Mesothelial cell of epicardium (in vitro differentiated cells): Measurements from ENCODE around the gene B4GAT1. TPM values are rescaled to one million over a fixed set of nuclear protein-coding genes. Genes with fewer than 3 reads are reported as not detected.
"Not testable (repeated sequence)": the region's sequence is repeated elsewhere in the genome, so short reads cannot be mapped to it uniquely, and the experiment has no call there.

Experiments
- DNase-seq, 2 experiments: peaks; one replicate each; pipeline ENCODE4 v3.0.0; 2021; ENCODE audit warnings: low spot score in 2 of 2; ENCODE audit not compliant: unreplicated experiment in 2 of 2
- H3K27ac Mint-ChIP-seq: 2 replicates; pipeline ENCODE4 v1.8.0; 2021; ENCODE audit warnings: mixed read lengths
- H3K27me3 Mint-ChIP-seq: 2 replicates; pipeline ENCODE4 v1.8.0; 2021; ENCODE audit warnings: low read depth, mixed read lengths
- H3K36me3 Mint-ChIP-seq: 2 replicates; pipeline ENCODE4 v1.8.0; 2021; ENCODE audit warnings: mixed read lengths
- H3K4me1 Mint-ChIP-seq: 2 replicates; pipeline ENCODE4 v1.8.0; 2021; ENCODE audit warnings: mixed read lengths
- H3K4me3 Mint-ChIP-seq: 2 replicates; pipeline ENCODE4 v1.8.0; 2021; ENCODE audit warnings: mild to moderate bottlenecking, moderate library complexity, mixed read lengths
- H3K9me3 Mint-ChIP-seq: 2 replicates; pipeline ENCODE4 v1.8.0; 2021; ENCODE audit warnings: mixed read lengths
- CTCF ChIP-seq: fragments of 200-600 bp; sonication (generic); IDR thresholded peaks from one replicate; pipeline ENCODE4 v1.5.0; 2021; ENCODE audit warnings: antibody characterized with exemption; ENCODE audit not compliant: unreplicated experiment
- total RNA-seq: library from RNA; stranded (reverse); gene quantifications from 3 replicates; pipeline ENCODE4 v1.2.1, GENCODE V29; 2021

B4GAT1 gene
- 28.1 to 30.2 TPM (median 29.5 TPM) in 3 replicates for total RNA-seq

DNA sequence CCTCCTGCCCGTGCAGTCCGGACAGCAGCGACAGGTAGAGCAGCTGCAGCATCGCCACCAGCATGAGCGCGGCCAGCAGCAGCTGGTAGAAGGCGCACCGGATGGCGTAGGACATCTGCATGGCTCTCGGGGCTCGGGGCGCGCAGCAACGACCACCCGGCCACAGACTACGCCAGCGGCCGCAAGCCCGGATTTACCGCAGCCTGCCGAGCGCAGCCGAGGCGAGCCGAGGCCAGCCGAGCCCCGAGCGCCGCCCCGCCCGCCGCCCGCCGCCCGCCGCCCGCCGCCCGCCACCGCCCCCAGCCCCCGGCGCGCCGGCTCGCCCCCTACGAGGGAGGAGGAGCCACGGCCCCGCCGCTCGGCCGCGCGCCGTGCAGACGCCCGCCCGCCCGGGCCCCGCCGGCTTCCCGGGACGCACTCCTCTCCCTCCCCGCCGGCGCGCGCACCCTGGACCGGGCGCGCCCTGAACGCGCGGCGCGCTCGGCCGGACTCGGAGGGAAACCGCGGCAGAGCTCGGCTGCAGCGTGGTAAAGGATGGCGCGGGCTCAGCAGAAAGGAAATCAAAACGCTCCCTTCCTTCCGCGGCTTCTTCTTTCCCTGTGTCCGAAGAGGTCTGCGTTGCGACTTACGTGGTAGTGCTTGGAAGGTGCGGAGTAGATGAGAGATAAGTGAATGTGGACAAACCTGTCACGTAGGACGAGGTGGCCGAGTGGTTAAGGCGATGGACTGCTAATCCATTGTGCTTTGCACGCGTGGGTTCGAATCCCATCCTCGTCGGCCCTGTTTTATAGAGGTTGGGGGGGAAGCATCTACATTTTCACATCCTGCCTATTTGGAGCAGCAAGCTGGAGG is at the start of gene B4GAT1:
Gene B4GAT1 (minus strand): TSS at position 205 of the 852 bp plus-strand sequence. CDS start 84 bp downstream, at position 121.
- Mint-ChIP-seq H3K27ac (peak within 1 kb of the TSS; percentile 96), H3K9me3 (no peaks in the 10 kb centered on the region), H3K36me3 (peaks cover 2% of the 10 kb centered on the region), H3K4me1 (peaks cover 48% of the 10 kb centered on the region), H3K27me3 (peaks cover 2% of the 10 kb centered on the region), H3K4me3 (peak within 1 kb of the TSS; percentile 96)
- no peak for TF ChIP-seq CTCF
- DNase-seq, result peak; percentile 61 to 85

DNA sequence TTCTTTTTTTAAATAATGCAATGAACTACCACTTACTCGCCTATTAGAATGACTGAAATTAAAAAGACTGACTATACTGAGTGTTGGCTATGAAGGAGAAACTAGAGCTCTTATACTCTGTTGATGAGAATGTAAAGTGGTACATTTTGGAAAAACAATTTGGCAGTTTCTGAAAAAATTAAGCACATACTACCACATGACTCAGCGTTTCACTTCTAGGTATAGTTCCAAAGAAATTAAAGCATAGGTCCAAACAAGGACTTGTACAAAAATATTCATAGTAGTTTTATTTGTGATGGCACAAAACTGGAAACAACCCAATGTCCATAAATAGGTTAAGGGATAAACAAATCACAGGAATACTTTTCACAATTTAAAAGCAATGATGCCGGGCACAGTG is 46.5 kb upstream of the B4GAT1 start:
- no peaks in the 10 kb centered on the region for H3K36me3 Mint-ChIP-seq
- H3K9me3 Mint-ChIP-seq, result no peaks in the 10 kb centered on the region
- no peak for TF ChIP-seq CTCF
- peaks cover 11% of the 10 kb centered on the region for H3K27me3 Mint-ChIP-seq
- H3K4me3 Mint-ChIP-seq, result no peak overlapping the region
- H3K27ac Mint-ChIP-seq, result no peak overlapping the region
- DNase-seq, result no peak
- no peaks in the 10 kb centered on the region for H3K4me1 Mint-ChIP-seq

DNA sequence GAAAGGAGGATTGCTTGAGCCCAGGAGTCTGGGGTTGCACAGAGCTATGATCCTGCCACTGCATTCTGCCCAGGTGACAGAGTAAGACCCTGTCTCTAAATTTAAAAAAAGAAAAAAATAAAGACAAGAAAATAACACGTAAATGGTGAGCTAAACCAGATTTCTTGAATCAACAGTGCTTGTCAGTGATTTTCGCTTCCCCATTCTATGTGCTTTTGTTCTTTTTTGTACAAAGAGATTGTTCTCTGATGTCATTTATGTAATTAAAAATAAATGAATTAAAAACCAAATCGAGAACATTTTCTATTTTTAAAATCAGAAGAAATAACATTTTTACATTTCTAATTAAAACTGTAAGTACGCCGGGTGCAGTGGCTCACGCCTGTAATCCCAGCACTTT is 43.9 kb upstream of the B4GAT1 start:
- Mint-ChIP-seq H3K4me3 (no peak overlapping the region), H3K27ac (no peak overlapping the region), H3K9me3 (no peaks in the 10 kb centered on the region), H3K27me3 (peaks cover 11% of the 10 kb centered on the region), H3K4me1 (peaks cover 2% of the 10 kb centered on the region), H3K36me3 (no peaks in the 10 kb centered on the region)
- no peak for TF ChIP-seq CTCF
- DNase-seq, result no peak

- Mint-ChIP-seq H3K4me1 (peaks cover 6% of the 10 kb centered on the region), H3K36me3 (no peaks in the 10 kb centered on the region), H3K27ac (no peak overlapping the region), H3K27me3 (peaks cover 9% of the 10 kb centered on the region), H3K9me3 (no peaks in the 10 kb centered on the region), H3K4me3 (no peak overlapping the region)
- no peak for TF ChIP-seq CTCF
- no peak for DNase-seq
Observed at GRCh38 chr11:66388780-66389386, 41.5 kb upstream of the B4GAT1 start.

- DNase-seq, result peak; percentile 63 to 89
Observed at GRCh38 chr11:66386171-66387069, 39.0 kb upstream of the B4GAT1 start.

DNA sequence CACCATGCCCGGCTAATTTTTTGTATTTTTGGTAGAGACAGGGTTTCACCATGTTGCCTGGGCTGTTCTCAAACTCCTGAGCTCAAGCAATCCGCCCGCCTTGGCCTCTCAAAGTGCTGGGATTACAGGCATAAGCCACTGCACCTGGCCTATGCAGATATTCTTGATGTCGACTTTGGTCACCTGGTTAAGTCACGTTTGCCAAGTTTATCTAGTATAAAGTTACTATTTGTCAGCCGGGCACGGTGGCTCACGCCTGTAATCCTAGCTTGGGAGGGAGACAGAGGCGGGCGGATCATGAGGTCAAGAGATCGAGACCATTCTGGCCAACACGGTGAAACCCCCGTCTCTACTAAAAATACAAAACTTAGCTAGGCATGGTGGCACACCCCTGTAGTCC is 36.9 kb upstream of the B4GAT1 start:
- not testable (repeated sequence) for H3K27ac Mint-ChIP-seq, H3K36me3 Mint-ChIP-seq, H3K4me3 Mint-ChIP-seq, H3K9me3 Mint-ChIP-seq, DNase-seq, H3K4me1 Mint-ChIP-seq, H3K27me3 Mint-ChIP-seq

More at GRCh38 chr11:66386171-66387069, 39.0 kb upstream of the B4GAT1 start:
- H3K4me3 Mint-ChIP-seq, result peak overlapping the region; percentile 53
- H3K9me3 Mint-ChIP-seq, result no peaks in the 10 kb centered on the region
- peaks cover 6% of the 10 kb centered on the region for H3K27me3 Mint-ChIP-seq
- peak; percentile 91 for TF ChIP-seq CTCF
- H3K4me1 Mint-ChIP-seq, result peaks cover 6% of the 10 kb centered on the region
- no peak overlapping the region for H3K27ac Mint-ChIP-seq
- H3K36me3 Mint-ChIP-seq, result no peaks in the 10 kb centered on the region

DNA sequence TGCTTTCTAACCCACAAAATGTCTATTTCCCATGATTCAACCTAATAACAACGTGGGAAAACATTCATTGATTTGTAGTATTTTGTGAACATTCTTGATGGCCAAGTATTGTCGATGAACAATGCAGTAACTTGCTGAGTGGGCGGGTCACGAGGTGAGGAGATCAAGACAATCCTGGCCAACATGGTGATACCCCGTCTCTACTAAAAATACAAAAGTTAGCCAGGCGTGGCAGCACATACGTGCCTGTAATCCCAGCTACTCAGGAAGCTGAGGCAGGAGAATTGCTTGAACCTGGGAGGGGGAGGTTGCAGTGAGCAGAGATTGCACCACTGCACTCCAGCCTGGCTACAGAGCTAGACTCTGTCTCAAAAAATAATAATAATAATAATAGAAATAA is 32.8 kb upstream of the B4GAT1 start:
- not testable (repeated sequence) for H3K9me3 Mint-ChIP-seq, H3K36me3 Mint-ChIP-seq, H3K4me1 Mint-ChIP-seq, H3K27me3 Mint-ChIP-seq, DNase-seq, H3K27ac Mint-ChIP-seq, H3K4me3 Mint-ChIP-seq

GRCh38 chr11:66373690-66374287 is 26.4 kb upstream of the B4GAT1 start:
- not testable (repeated sequence) for DNase-seq, H3K9me3 Mint-ChIP-seq, H3K27me3 Mint-ChIP-seq, H3K36me3 Mint-ChIP-seq, H3K4me3 Mint-ChIP-seq
- Mint-ChIP-seq H3K4me1 (peaks cover 21% of the 10 kb centered on the region), H3K27ac (peak overlapping the region; percentile 68)
